Activated CD4-positive, alpha-beta T cell treated with anti-CD3 and anti-CD28 coated beads for 1 hour (primary cell): ENCODE measurements around the gene ARID2.
A peak's percentile ranks its signal among the peaks of the same experiment; 100 is the strongest.

Experiments used
- DNase-seq: peaks from one replicate; pipeline ENCODE4 v3.0.0-alpha.2; 2020

Gene ARID2

GRCh38 chr12:45725631-45726602 lies 3.6 kb upstream of the ARID2 start:
- DNase-seq: no peak

GRCh38 chr12:45726603-45727300 lies 2.8 kb upstream of the ARID2 start:
- DNase-seq: peak; percentile 10

- peak; percentile 80 for DNase-seq
Observed at GRCh38 chr12:45727301-45727979, 2.1 kb upstream of the ARID2 start.

- DNase-seq: no peak
Observed at GRCh38 chr12:45727980-45728629, 1.4 kb upstream of the ARID2 start.

DNA sequence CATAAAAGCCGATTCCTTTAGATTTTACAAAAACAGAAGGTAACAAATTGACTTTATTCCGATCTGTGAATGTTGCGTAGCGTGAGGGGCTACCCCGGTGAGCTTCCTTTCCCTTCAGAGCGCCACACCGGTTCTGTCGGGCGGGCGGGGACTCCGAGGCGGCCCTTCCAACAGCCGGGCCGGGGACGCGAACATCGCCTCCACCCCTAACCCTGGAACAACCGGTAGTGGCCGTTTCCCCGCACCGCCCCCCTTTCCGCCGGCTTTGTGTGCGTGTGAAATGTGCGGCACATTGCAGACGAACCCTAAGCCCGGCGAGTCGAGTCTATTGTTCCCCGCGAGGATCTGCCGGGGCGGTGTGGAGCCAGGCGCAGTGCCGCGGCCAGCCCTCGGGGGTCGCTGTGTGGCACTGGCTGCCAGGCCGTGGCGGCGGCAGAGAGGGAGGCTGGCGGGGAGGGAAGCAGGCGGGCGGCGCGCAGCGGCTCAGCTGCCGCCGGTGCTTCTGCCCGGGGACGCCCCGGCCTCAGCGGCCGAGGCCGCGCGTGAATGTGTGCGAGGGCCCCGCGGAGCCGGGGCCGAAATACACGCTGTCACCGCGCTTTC lies 775 bp upstream of the ARID2 start:
- peak; percentile 96 for DNase-seq

GRCh38 chr12:45730084-45730347 lies 510 bp downstream of the ARID2 start:
- DNase-seq: peak; percentile 24

- peak; percentile 52 for DNase-seq
Observed at GRCh38 chr12:45730348-45731189, 1.1 kb downstream of the ARID2 start.

- no peak for DNase-seq
Observed at GRCh38 chr12:45731190-45731775, 1.8 kb downstream of the ARID2 start.

- no peak for DNase-seq
Observed at GRCh38 chr12:45732250-45732649, 2.7 kb downstream of the ARID2 start.

- no peak for DNase-seq
Observed at GRCh38 chr12:45732936-45733335, 3.4 kb downstream of the ARID2 start.

DNA sequence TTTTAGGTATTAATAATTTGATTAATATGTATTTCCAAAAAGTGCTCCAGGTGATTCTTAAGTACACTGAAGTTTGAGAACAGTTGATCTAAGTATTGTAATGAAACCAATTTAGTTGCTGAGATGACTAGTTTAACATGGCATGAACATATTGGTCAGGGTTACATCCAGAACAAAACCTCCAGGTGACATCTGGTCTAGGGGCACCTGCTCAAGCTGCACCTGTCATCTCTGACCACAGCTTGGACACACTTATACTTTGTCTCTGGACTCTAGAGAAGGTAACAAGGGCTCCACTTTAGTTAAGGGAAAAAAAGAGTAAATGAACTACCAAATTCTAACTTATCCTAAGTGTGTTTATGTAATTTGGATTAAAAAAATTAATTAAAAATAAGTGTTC lies 8.1 kb downstream of the ARID2 start:
- DNase-seq: no peak

DNA sequence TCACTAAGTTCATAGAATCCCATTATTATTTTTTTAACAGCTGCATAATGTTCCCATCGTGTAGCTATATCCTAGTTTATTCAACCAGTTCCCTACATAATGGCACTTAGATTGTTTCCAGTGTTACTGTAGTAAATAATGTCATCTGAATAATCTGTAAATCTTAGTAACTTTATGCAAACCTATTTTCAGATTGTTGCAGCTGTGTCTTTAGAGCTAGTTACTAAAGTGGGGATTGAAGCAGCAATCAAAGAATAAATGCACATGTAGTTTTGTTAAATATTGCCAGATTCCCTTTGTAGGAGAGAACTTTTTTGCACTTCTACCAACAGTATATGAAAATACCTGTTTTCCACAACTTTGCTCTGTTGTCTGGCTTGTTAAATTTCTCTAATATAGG lies 13.1 kb downstream of the ARID2 start:
- DNase-seq: no peak

DNA sequence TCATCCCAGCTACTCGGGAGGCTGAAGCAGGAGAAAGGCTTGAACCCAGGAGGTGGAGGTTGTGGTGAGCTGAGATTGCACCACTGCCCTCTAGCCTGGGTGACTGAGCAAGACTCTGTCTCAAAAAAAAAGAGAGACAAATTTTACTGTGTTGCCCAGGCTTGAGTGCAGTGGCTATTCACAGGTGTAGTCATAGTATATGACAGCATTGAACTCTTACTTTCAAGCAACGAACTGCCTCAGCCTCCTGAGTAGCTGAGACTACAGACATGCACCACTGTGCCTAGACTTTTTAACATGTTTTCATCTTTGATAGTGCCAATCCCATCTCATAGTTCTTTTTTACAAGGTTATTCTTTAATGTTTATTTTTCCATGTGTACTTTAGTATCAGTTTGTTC lies 13.7 kb downstream of the ARID2 start:
- DNase-seq: no peak

GRCh38 chr12:45745861-45746277 lies 16.4 kb downstream of the ARID2 start:
- DNase-seq: no peak

- DNase-seq: no peak
Observed at GRCh38 chr12:45756666-45757065, 27.2 kb downstream of the ARID2 start.

DNA sequence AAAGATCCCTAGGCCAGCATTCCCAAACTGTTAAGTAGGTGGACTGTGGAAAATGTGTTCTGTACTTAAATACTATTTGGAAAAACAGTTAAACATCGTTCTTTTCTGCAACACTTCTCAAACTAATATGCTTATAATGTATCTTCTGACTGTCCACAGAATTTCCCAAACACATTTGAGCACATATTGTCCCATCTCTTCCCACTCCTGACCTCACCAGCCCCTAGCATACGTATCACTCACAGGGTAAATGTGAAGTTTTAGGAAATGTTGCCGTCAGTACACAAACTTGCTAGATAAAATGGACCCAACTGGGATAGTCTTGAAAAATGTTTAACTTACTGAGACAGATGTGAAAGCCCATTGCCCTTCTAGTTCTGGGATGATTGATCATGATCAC lies 27.7 kb downstream of the ARID2 start:
- DNase-seq: no peak

- DNase-seq: no peak
Observed at GRCh38 chr12:45760333-45760732, 30.8 kb downstream of the ARID2 start.

DNA sequence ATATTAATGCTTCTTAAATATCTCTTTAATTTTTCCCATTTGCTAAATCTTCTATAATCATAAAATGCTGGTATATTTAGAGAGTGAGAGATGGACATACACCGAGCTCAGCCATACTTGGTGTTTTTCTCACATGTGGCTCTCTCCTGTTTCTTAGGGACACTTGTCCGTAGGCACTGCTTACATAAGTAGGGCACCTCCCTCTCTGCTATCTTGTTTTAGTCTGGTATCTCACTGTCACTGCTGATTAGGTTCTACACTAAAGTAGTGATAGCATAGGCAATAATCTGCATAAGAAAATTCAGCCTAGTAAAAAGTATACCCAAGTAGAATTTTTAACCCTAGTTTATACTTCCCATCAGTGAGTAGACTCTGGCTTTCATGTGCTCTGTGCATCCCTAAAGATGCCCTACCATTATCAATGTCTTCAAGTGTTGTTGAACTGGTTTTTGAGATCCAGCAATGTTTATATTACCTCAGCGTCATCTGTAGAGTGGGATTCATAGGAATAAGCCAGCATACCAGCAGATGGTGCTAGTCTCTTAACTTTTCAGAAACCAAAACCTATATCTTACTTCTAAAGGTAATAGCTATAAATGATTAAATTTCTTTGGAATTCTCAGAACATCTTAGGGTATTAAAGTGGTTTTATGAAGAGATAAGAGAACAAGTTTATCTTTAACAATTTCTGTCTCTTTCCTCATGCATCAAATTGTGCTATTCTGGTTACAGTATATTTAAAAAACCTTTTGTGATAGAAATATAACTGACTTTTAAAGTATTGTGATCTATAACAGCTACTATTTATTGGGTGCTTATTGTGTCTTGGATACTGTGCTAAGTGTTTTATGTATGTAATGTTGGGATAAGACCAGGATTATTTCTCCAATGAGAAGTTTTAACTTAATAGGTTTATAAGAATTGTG lies 32.9 kb downstream of the ARID2 start:
- DNase-seq: no peak

DNA sequence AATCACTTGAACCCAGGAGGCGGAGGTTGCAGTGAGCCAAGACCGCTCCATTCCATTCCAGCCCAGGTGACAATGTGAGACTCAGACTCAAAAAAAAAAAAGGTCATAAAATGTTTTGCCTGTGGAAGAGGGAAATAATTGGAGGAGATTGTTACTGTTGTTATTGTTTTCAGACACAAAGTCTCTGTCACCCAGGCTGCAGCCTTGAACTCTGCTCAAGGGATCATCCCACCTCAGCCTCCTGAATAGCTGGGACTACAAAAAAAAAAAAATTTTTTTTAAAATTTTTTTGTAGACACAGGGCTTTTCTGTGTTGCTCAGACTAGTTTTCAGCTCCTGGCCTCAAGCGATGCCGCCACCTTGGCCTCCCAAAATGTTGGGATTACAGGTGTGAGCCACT lies 33.9 kb downstream of the ARID2 start:
- DNase-seq: no peak

DNA sequence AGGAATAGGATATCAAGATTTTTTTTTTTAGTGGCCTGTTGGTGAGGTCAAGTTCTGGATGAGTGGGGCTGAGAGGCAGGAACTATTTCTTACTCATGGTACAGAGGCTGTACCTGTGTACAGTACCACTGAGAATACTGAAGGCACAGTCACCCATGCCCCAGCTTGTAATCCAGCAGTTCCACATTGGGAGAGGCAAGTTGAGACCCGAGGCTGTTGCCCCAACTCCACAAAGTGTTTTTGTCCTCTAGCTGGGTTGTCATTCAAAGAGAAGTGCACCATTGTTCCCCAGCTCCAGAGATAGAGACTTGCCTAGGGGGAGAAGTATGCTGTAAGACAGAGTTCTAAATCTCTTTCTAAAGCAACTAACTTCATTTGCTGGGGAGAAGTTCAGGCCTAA lies 38.7 kb downstream of the ARID2 start:
- no peak for DNase-seq
